NB4 (cell line): Measurements from ENCODE around the gene AP1M1.

Source experiments
- MYC ChIP-seq: IDR thresholded peaks from 2 replicates; pipeline ENCODE4 v1.6.1; 2011; ENCODE audit warnings: low read depth, low read length
- POLR2A ChIP-seq: IDR thresholded peaks from 2 replicates; pipeline ENCODE4 v1.6.1; 2011; ENCODE audit warnings: mild to moderate bottlenecking; ENCODE audit not compliant: insufficient read length; ENCODE audit errors: extremely low read depth
- TF ChIP-seq, protein P1 (sequence below): IDR thresholded peaks from one replicate; pipeline ENCODE4 v1.5.1; 2012; ENCODE audit warnings: low read depth, low read length
- TF ChIP-seq, protein P2 (sequence below): IDR thresholded peaks from 2 replicates; pipeline ENCODE4 v1.6.1; 2011; ENCODE audit warnings: low read depth, low read length

DNA sequence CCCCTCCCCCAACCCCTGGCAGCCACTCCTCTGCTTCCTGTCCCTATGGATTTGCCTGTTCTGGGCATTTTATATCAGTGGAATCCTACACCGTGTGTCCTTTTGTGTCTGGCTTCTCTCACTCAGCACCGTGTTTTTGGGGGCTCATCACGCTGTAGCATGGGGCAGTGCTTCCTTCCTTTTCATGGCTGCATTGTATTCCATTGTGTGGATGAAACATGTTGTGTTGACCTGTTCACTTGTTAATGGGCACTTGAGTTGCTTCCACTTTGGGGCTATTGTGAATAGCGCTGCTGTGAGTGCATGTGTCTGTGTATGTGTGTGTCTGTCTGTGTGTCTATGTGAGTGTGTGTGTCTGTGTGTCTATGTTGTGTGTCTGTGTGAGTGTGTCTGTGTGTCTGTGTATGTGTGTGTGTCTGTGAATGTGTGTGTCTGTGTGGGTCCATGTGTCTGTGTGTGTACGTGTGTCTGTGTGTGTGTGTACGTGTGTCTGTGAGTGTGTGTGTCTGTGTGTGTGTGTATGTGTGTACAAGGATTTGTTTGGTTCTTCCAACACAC is 57.2 kb downstream of the AP1M1 start:
- TF ChIP-seq POLR2A (no peak), MYC (no peak)
- TF ChIP-seq, protein P1, sequence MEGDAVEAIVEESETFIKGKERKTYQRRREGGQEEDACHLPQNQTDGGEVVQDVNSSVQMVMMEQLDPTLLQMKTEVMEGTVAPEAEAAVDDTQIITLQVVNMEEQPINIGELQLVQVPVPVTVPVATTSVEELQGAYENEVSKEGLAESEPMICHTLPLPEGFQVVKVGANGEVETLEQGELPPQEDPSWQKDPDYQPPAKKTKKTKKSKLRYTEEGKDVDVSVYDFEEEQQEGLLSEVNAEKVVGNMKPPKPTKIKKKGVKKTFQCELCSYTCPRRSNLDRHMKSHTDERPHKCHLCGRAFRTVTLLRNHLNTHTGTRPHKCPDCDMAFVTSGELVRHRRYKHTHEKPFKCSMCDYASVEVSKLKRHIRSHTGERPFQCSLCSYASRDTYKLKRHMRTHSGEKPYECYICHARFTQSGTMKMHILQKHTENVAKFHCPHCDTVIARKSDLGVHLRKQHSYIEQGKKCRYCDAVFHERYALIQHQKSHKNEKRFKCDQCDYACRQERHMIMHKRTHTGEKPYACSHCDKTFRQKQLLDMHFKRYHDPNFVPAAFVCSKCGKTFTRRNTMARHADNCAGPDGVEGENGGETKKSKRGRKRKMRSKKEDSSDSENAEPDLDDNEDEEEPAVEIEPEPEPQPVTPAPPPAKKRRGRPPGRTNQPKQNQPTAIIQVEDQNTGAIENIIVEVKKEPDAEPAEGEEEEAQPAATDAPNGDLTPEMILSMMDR: no peak
- TF ChIP-seq, protein P2, sequence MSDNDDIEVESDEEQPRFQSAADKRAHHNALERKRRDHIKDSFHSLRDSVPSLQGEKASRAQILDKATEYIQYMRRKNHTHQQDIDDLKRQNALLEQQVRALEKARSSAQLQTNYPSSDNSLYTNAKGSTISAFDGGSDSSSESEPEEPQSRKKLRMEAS: no peak
